ENCODE data around the gene DACT3.
A peak's percentile ranks its signal among the peaks of the same experiment; 100 is the strongest.

The DACT3 gene

GRCh38 chr19:46618670-46619231 is 42.2 kb downstream of the DACT3 start:
- Histone ChIP-seq H3K4me1 (ENCODE audit: insufficient read depth, poor library complexity, severe bottlenecking) (no peaks in the 10 kb centered on the region), H3K27me3 (ENCODE audit: insufficient read depth, poor library complexity, severe bottlenecking) (no peaks in the 10 kb centered on the region), H3K36me3 (ENCODE audit: low read depth) (no peaks in the 10 kb centered on the region), H3K4me3 (ENCODE audit: severe bottlenecking) (no peak overlapping the region), H3K9me3 (ENCODE audit: severe bottlenecking) (no peaks in the 10 kb centered on the region), H3K27ac (ENCODE audit: poor library complexity, severe bottlenecking) (no peak overlapping the region)
- no peak for TF ChIP-seq CTCF (IDR thresholded peaks at IDR 0.05; ENCODE audit: poor library complexity, severe bottlenecking)
- no peak for ATAC-seq (ENCODE audit: low read depth)
- DNase-seq (ENCODE audit: low spot score): no peak

- no peak for ATAC-seq (ENCODE audit: low read depth)
- H3K9me3 ChIP-seq (ENCODE audit: severe bottlenecking): no peaks in the 10 kb centered on the region
- H3K27ac ChIP-seq (ENCODE audit: poor library complexity, severe bottlenecking): no peak overlapping the region
- no peak for DNase-seq (ENCODE audit: low spot score)
- no peaks in the 10 kb centered on the region for H3K27me3 ChIP-seq (ENCODE audit: insufficient read depth, poor library complexity, severe bottlenecking)
- no peak overlapping the region for H3K4me3 ChIP-seq (ENCODE audit: severe bottlenecking)
- no peak for TF ChIP-seq CTCF (IDR thresholded peaks at IDR 0.05; ENCODE audit: poor library complexity, severe bottlenecking)
- H3K4me1 ChIP-seq (ENCODE audit: insufficient read depth, poor library complexity, severe bottlenecking): no peaks in the 10 kb centered on the region
- no peaks in the 10 kb centered on the region for H3K36me3 ChIP-seq (ENCODE audit: low read depth)
Measured at GRCh38 chr19:46617601-46618000, 43.4 kb downstream of the DACT3 start.

- DNase-seq (ENCODE audit: low spot score) (no peak), ATAC-seq (ENCODE audit: low read depth) (peak; percentile 87)
- Histone ChIP-seq H3K9me3 (ENCODE audit: severe bottlenecking) (no peaks in the 10 kb centered on the region), H3K4me1 (ENCODE audit: insufficient read depth, poor library complexity, severe bottlenecking) (no peaks in the 10 kb centered on the region), H3K27ac (ENCODE audit: poor library complexity, severe bottlenecking) (no peak overlapping the region), H3K36me3 (ENCODE audit: low read depth) (no peaks in the 10 kb centered on the region), H3K27me3 (ENCODE audit: insufficient read depth, poor library complexity, severe bottlenecking) (no peaks in the 10 kb centered on the region), H3K4me3 (ENCODE audit: severe bottlenecking) (no peak overlapping the region)
- TF ChIP-seq CTCF (IDR thresholded peaks at IDR 0.05; ENCODE audit: poor library complexity, severe bottlenecking): peak; percentile 77
Measured at GRCh38 chr19:46616631-46617322, 44.2 kb downstream of the DACT3 start.

DNA sequence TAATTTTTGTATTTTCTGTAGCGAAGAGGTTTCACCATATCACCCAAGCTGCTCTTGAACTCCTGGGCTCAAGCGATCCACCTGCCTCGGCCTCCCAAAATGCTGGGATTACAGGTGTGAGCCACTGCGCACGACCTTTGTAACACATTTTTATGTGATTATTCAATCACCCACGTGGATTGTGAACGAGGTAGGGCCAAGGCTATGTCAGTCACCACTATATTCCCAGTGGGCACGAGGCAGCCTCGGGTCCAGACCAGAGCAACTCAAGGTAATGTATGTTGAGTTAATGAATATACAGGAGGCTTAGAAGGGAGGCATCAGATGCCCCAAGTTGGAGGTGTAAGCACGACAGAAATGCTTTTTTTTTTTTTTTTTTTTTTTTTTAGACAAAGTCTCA is 45.0 kb downstream of the DACT3 start:
- ATAC-seq (ENCODE audit: low read depth): no peak
- Histone ChIP-seq H3K27ac (ENCODE audit: poor library complexity, severe bottlenecking) (no peak overlapping the region), H3K9me3 (ENCODE audit: severe bottlenecking) (no peaks in the 10 kb centered on the region), H3K4me3 (ENCODE audit: severe bottlenecking) (no peak overlapping the region), H3K36me3 (ENCODE audit: low read depth) (no peaks in the 10 kb centered on the region), H3K27me3 (ENCODE audit: insufficient read depth, poor library complexity, severe bottlenecking) (no peaks in the 10 kb centered on the region), H3K4me1 (ENCODE audit: insufficient read depth, poor library complexity, severe bottlenecking) (no peaks in the 10 kb centered on the region)
- no peak for TF ChIP-seq CTCF (IDR thresholded peaks at IDR 0.05; ENCODE audit: poor library complexity, severe bottlenecking)
- no peak for DNase-seq (ENCODE audit: low spot score)

DNA sequence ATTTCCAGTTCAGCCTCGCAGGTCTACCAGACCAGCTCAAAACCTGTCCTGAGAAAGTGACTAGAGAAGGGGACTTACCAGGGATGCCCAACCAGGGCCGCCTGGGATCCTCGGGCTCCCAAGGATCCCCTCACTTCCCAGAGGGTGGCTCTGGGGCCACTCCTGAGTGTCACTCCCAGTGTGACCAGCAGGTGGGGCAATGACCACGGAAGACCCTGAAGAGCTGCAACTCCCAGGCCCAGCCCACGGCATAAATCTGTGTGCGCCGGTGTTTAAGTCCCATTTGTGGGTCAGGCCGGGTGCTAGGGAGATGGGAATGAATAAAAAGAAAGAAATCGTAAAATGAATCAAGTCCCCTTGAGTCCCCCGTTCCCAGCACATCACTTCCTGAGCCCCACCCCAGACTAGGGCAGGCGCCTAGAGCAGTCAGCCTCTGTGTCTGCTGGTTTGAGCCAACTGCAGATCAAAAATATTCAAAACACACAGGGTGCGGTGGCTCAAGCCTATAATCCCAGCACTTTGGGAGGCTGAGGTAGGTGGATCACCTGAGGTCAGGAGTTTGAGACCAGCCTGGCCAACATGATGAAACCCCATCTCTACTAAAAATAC is 46.8 kb downstream of the DACT3 start:
- TF ChIP-seq CTCF (IDR thresholded peaks at IDR 0.05; ENCODE audit: poor library complexity, severe bottlenecking): peak; percentile 86
- ATAC-seq (ENCODE audit: low read depth): peak; percentile 75

More for the DNA sequence above, 46.8 kb downstream of the DACT3 start:
- no peak overlapping the region for H3K4me3 ChIP-seq (ENCODE audit: severe bottlenecking)
- no peak for DNase-seq (ENCODE audit: low spot score)
- no peaks in the 10 kb centered on the region for H3K4me1 ChIP-seq (ENCODE audit: insufficient read depth, poor library complexity, severe bottlenecking)
- H3K36me3 ChIP-seq (ENCODE audit: low read depth): peaks cover 3% of the 10 kb centered on the region; the same call in 1 of the 2 replicates
- no peak overlapping the region for H3K27ac ChIP-seq (ENCODE audit: poor library complexity, severe bottlenecking)
- H3K27me3 ChIP-seq (ENCODE audit: insufficient read depth, poor library complexity, severe bottlenecking): no peaks in the 10 kb centered on the region
- H3K9me3 ChIP-seq (ENCODE audit: severe bottlenecking): no peaks in the 10 kb centered on the region

Measured in RWPE2 (cell line).